B cell (primary cell): ENCODE data around the gene AKIP1.
A peak's percentile ranks its signal among the peaks of the same experiment; 100 is the strongest.

ENCODE experiments used
- EZH2 ChIP-seq: IDR thresholded peaks from 2 replicates; pipeline ENCODE4 v1.6.1; 2012; ENCODE audit warnings: borderline replicate concordance, low read depth, mild to moderate bottlenecking, moderate library complexity, low read length; ENCODE audit not compliant: insufficient read depth, poor library complexity, severe bottlenecking
- TF ChIP-seq, protein P1 (sequence below): fragments of 200-600 bp; IDR thresholded peaks from one replicate; pipeline ENCODE4 v1.8.0; 2022; ENCODE audit warnings: antibody characterized with exemption, mild to moderate bottlenecking

- TF ChIP-seq, protein P1, sequence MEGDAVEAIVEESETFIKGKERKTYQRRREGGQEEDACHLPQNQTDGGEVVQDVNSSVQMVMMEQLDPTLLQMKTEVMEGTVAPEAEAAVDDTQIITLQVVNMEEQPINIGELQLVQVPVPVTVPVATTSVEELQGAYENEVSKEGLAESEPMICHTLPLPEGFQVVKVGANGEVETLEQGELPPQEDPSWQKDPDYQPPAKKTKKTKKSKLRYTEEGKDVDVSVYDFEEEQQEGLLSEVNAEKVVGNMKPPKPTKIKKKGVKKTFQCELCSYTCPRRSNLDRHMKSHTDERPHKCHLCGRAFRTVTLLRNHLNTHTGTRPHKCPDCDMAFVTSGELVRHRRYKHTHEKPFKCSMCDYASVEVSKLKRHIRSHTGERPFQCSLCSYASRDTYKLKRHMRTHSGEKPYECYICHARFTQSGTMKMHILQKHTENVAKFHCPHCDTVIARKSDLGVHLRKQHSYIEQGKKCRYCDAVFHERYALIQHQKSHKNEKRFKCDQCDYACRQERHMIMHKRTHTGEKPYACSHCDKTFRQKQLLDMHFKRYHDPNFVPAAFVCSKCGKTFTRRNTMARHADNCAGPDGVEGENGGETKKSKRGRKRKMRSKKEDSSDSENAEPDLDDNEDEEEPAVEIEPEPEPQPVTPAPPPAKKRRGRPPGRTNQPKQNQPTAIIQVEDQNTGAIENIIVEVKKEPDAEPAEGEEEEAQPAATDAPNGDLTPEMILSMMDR, result peak; percentile 77
- TF ChIP-seq EZH2, result no peak
Measured at GRCh38 chr11:8913961-8914660, 3.1 kb downstream of the AKIP1 start.
